NCI-H2107 treated with DMSO at 0.1 percent for 48 hours (cell line): ENCODE results near the gene ARHGAP24.

Source experiments
- DNase-seq: peaks from one replicate; lab custom pipeline; 2025; ENCODE audit not compliant: unreplicated experiment; lab: John Stamatoyannopoulos, UW

The ARHGAP24 gene

DNA sequence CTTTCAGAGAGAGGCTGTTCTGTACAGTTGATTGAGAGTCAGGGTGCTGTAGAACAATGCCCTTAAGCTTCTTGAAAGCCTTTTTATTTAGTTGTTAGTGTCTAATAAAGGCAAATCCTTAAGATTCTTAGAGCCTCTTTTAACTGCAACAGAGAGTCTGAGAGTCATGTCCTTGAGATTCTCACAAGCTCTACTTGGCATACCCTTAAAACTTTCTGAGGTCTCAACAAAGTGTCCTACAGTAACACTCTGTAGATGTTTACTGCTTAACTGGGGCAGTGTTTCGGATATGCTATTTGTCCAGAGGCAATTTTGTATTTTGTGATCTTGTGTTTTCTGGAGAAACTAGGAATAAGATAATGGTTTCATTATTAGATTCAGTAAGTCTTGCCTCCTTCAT, 209.7 kb downstream of the ARHGAP24 start:
- no peak for DNase-seq

DNA sequence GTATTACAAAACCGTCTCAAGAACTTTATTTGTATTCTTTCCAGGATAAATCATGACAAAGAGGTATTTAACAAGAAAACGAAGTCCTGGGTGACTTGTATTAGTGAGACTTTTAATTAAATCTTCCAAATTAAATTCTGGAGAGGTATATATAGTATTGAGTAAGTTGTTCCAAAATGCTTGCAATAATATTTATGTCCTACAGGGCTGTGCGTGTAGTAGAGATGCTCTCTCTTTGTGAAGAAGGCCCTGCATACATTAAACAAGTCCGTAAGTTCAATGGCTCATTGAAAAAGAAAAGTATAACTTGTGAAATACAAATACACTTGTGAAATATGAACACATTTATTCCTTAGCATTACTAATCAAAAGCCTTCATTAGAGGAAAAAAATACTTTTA, 211.4 kb downstream of the ARHGAP24 start:
- DNase-seq: no peak

DNA sequence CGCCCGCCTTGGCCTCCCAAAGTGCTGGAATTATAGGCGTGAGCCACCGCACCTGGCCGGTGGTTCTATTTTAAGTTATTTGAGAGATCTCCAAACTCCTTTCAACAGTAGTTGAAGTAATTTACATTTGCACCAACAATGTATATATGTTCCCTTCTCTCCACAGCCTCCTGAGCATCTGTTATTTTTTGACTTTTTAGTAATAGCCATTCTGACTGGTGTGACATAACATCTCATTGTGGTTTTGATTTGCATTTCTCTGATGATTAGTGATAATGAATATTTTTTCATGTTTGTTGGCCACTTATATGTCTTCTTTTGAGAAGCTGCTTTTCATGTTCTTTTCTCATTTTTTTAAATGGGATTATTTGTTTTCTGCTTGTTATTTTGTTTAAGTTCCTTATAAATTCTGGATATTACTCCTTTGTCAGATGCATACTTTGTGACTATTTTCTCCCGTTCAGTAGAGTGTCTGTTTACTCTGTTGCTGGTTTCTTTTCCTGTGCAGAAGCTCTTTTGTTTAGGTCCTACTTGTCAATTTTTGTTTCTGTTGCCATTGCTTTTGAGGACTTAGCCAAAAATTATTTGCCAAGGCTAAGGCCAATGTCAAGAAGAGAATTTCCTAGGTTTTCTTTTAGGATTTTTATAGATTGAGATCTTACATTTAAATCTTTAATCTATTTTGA, 213.2 kb downstream of the ARHGAP24 start:
- no peak for DNase-seq

DNA sequence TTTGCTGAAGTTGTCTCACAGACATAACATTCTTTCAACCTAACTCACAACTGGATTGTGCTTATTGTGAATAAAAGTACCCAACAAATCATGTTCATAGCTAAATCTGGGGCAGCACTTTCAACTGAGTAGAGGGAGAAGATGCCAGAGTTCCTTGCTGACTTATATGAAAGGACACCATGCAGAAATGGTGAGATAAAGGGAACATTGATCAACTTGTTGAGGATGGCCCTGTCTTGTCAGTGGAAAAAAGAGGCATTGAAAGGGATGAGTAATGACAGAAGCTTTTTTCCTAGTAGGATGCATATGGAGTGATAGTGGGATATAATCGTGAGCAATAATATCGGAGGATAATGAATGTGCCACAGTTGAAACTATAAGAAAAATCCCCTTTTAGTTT, 221.7 kb downstream of the ARHGAP24 start:
- DNase-seq: no peak

DNA sequence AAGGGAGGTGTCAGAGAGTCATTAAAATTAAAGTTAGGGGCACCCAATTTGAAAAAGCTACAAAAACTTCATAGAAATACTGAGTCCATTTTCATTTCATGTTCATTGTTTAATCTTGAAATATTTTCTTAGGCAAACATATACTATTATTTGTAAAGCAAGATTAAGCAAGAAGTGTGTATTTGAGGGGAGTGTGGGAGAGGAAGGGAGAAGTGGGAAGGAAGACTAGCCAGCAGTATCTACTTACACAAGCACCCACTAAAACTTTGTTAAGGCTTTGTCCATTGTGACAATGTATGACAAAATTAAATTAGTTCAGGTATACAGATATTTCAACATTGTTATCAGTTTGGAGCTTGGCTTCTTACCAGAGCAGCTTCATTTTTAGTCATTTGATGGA, 222.9 kb downstream of the ARHGAP24 start:
- DNase-seq: no peak

DNA sequence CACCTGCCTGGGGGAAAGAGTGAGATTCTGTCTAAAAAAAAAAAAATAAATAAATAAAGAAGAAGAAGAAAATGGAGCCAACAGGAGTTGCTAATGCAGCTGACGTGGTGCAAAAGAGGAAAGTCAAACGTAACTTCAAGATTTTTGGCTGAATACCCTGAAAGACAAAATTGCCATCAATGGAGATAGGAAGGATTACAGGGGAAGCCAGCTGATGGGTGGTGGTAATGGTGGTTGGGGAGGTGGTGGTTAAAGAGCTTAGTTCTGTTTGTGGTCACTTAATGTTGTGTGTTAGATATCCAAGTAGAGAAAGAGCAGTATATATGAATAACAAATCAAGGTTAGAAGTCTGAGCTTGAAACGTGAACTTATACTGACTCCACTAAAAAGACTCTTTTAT, 225.4 kb downstream of the ARHGAP24 start:
- no peak for DNase-seq

DNA sequence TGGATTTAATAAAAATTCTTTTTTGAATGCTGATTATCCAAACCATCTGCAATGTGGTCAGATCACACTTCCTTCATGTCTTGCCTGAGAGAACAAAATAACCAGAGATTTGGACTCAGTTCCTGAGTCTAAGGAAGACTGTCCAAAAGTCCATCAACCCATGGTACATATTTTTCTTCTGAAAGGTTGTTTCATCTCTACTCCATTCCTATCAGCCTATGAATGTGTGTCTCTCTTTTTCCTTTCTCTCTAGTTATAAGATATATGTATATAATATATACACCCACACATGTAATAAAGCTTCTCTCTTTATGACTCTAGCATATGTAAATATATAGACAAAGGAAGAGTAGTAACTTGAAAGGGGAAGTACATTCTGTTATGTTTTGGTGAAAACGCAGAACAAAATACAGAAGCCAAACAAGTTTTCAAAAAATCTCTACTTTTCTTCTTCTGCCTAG, 226.9 kb downstream of the ARHGAP24 start:
- no peak for DNase-seq

DNA sequence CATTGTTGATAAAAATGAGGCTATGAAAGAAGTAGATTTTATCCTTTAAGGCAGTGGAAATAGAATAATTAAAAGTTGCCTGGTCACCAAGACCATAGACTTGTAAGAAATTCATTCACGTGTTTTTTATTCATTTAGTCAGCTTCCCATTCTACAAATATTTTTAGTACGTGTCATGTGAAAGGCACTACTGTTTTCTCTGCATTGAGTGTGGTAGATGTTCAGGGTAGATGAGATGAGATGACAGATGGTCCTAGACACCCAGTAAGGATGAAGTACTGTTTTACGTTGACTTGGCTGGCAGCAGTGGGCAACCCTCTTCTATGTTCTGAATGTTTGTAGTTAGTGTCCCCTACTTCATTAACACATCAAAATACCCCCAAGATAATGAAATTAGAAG, 228.1 kb downstream of the ARHGAP24 start:
- DNase-seq: no peak

DNA sequence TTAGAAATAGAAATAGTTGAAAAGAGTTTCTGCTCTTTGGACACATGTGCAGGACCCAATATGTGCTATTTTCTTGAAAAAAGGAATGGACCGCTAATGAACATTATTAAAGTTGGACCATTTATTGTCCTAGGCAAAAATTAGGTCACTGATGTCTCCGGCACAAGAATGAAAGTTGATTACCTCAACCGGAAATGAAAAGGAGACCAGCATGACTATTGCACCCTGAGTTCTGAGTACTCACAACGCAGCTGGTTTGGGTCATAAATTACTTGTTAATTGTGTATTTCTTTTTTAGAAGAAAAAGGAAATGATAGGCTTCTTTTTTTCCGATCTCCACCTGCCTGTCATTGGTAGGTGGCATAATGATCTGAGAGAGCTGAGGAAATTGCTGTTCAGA, 232.7 kb downstream of the ARHGAP24 start:
- no peak for DNase-seq

DNA sequence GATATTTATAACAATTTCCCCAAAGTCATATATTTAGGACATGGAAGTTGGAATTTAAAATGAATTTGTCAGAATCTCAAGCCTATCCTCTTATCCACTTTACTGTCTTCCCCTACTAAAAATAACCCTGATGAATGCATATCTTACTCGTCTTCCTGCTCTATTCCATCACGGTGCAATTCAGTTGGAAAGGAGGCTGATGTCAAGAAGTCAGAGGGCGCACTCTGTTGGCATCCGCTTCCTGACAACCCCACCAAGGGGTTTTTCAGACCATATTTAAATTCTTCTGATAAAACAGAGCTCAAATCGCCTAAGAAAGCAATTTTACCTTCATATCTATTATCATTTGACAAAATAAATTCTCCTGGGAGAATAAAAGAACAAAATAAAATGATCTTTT, 233.5 kb downstream of the ARHGAP24 start:
- DNase-seq: no peak

DNA sequence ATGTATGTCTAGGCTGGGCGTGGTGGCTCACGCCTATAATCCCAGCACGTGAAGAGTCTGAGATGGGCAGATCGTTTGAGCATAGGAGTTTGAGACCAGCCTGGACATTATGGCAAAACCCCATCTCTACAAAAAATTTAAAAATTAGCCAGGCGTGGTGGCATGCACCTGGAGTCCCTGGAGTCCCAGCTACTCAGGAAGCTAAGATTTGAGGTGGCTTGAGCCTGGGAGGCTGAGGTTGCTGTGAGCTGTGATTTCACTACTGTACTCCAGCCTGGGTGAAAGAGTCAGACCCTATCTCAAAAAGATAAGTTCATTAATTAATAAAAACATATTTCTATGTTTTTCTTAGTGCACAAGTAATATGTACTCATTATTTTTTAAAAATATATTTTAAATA, 238.1 kb downstream of the ARHGAP24 start:
- DNase-seq: no peak

DNA sequence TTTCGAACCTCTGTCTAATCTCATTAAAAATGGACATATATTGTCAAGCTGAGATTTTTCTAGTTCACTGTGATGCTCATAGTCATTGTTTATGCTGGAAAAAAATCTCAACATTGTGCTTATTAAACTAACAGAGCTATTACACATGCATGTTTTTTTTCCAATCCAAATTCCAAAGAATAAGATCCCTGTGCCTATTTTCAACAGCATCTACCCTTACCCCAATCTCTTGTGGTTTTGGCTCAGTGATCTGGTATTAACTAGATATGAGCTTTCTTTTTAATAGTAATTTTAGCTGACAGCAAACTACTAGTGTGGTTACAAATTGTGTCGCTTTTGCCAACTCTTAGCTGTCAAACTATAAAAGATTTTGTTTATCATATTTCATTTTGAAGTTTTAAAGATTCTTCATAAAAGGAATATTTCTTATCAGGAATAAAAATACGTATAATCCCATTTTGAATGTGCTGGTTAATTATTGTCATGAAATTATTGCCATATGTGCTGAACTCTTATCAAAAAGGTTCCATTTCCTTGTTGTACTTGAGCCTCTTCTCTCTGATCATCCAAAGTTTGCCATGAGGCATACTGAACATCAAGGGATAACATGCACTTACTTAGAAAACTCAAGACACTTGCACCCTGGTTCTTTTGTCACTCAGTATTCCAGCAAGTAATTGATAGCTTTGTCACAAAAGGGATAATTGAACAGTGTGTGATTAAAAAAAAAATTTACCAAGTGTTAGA, 241.2 kb downstream of the ARHGAP24 start:
- no peak for DNase-seq

DNA sequence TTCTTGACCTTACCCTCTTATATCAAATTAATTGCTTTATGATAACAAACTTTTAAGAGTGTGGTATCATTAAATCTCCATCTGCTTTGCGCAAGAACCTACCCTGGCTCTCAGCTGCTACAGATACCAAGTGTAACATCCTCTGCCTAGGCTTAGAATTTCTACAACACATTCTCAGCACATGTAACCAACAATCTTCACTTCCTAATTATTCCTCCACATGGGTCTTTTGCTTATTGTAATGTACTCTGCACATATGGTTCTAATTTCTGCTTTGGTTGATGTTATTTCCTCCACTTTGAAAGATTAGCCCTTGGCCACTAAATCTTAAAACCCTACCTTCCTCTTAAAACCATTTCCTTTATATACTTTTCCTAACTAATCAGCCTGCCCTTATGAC, 242.4 kb downstream of the ARHGAP24 start:
- DNase-seq: no peak

DNA sequence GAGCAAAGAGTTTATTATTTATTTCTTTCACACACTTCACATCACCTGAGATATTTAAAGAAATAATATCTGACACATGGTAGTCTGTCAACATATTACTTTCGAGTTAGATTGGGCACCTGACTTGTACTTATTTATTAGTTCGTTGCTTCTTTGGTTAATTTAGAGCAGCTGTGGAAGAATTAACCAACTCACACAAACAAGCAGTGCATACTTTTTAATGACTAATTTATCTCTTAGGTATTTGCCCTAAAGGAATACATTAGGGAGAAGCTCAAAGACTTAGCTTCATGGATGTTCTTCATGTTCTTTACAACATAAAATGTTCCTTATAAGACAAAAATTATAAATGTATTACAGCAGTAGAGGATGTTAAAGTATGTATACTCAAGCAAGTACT, 242.9 kb downstream of the ARHGAP24 start:
- DNase-seq: no peak

DNA sequence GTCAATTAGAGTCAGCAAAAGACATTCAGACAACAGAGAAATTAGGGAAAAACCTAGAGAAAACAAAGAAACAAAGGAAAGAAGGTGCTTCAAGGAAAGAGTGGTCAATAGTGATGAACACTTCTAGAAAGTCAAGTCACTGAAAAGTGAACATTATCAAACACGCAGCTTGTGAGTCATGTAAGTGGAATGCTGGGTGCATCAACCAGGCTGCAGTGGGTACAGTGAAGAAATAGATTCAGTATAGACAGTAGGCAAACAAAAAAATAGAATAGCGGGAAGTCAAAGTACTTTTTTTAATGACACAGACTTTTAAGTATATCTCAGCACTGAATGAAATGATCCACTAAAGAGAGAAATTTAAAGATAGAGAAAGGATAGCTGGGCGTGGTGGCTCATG, 245.8 kb downstream of the ARHGAP24 start:
- no peak for DNase-seq

DNA sequence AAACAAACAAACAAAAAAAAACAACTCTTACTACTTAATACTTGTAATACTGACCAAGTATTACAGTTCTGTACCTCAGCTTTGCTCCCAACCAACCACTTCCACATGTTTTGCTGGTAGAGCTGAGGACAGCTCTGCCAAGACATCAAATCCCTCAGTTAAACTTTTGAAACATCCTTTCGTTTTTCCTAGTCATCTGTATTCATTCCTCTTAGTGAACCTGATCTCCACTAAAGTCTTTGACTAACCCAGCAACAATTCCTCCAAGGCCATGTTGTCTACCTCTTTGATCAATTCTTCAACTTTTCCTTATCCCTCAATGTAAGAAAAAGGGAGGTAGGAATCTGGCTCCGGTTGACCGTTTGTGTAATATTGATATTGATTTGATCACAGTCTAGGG, 247.5 kb downstream of the ARHGAP24 start:
- no peak for DNase-seq

DNA sequence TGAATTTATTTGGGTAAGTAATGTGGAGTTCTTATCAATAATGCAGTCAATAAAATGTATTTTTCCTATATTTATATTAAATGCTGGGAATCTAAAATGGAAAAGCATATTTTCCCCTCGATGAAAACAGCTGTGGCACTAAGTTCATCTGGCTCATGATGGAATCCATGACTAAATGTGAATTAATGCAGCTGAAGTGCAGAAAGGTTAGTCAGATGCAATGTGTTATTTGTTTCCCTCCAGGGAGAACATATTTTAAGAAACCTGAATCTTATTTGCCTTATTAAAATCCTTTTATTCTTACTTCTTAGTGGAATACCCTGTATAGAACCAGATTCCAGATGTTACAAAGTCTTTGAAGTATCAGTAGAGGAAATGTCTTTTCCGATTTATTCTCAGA, 247.9 kb downstream of the ARHGAP24 start:
- DNase-seq: no peak

DNA sequence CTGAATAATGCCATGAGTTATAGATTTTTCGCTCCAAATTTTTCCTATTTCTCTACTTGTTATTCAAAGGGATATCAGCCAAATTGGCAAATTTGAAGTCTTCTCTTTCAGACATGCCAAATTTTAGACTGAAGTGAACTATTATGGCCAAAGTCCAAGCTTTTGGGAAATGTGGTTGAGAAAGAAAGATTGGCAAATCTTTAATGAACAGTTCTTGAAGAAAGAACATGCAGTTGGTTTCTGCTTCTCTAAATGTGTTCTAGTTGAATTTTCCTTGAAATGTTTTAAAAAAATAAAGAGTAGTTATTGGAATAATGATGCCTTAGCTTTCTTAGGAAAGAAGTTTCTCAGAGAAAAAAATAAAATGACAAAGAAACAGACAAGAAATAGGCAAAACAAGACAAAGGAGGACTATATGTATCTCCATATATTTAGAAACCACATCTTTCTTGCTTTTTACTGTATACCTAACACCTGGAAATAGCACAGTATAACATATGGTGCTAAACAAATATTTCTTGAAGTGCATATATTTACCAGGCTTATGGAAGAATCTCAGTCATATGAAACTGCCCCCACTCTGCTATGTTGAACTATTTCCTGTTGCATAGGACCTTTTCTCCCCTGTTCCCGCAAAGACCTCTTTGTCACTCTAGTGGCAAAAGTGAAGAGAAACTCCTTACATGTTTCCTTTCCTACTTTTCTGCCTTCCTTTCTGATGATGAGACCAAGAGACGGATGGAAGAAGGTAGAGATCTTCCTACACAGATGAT, 250.0 kb downstream of the ARHGAP24 start:
- no peak for DNase-seq

DNA sequence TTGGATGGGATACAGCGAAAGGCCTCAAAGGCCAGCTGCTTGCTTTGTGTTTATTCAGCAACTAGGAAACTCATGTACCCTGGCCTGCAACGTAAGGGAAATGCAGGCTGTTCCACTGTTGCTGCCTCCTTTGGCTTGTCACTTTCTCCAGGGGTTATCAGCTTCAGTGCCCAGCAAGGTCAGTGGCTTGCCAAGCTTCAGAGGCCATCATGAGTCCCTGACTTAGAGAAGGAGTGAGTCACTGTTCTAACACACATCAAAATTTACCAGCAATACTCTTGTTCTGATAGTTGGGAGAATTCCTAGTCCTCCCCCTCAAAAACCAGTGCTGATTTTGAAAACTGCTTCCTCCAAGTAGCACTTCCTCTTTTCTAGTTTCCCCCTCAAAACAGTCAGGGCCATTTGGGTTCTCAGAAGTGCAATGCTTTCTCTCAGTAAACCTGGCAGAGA, 250.8 kb downstream of the ARHGAP24 start:
- no peak for DNase-seq

DNA sequence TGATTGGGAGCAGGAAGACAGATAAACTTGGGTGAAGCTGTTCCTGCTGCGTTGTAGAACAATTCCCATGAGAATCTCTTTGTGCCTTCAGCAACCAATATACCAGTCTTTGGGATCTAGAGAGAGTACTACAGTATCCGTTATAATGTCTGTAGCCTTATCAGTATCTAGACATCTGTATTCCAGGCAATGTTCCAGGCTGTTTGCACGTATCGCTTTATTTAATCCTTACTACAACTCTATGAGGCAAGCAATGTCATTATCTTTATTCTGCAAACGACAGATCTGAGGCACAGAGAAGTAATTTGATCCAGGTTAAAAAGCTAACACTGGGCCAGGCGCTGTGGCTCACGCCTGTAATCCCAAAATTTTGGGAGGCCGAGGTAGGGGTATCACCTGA, 251.6 kb downstream of the ARHGAP24 start:
- DNase-seq: no peak

DNA sequence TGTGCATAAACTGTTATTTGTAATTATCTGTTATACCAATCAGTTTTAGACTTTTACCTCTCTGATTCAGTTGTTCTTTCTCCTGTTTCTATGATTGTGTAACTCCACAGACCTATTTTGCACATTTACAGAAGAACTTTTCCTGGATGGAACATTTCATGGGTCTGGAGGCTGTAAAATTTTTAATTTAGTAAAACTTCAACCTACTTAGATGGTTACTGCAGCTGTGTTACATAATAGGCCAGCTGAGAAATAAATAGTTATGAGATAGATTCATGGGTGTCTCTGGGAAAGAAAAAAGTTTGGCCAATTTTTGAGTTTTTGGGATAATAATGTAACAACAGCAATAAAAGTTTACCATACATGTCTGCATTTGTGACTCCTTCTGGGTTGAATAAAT, 253.5 kb downstream of the ARHGAP24 start:
- DNase-seq: no peak

DNA sequence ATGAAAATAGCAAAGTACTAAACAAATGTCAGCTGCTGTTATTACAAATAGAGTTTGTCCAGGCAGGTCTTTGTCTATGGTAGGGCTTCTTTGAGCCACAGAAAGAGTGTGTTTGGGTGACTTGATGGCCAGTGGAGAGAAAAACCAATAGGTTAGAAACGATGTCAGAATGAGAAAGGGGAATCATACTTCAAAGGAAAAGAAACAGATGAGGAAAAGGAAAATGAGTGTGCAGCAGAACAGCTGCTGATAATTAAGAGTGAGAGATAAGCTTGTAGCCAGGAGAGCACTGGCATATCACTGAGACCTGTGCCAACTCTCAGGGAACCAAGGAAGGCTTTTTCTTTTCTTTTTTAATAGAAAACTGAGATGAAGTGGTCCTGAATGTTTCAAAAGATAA, 257.2 kb downstream of the ARHGAP24 start:
- DNase-seq: no peak
